Stimulated activated CD8-positive, alpha-beta memory T cell treated with anti-CD3 and anti-CD28 coated beads, Interleukin-2, amount 100 ng/mL, for 1 hour (primary cell): Measurements from ENCODE around the gene AGAP5.
"Not testable (repeated sequence)": the region's sequence is repeated elsewhere in the genome, so short reads cannot be mapped to it uniquely, and the experiment has no call there.

ENCODE experiments used
- DNase-seq, 2 donors: peaks; one replicate each; pipeline ENCODE4 v3.0.0-alpha.2; 2020; ENCODE audit warnings: low read depth in 2 of 2

Gene AGAP5

GRCh38 chr10:73697675-73698159 is at the start of gene AGAP5:
TSS of gene AGAP5 (minus strand) at chr10:73698109. CDS start at chr10:73697755, 354 bp downstream.
- DNase-seq: not testable (repeated sequence)

- no peak for DNase-seq
These were observed 48.8 kb upstream of the AGAP5 start for GRCh38 chr10:73746721-73747120.

GRCh38 chr10:73744664-73744975 is 46.7 kb upstream of the AGAP5 start:
- no peak for DNase-seq

- peak; percentile 86 to 93 for DNase-seq
These were observed 46.2 kb upstream of the AGAP5 start, which contains the start of gene SEC24C for GRCh38 chr10:73743905-73744663. TSS of gene SEC24C (plus strand) at chr10:73744372. CDS start at chr10:73746833, 2,461 bp downstream.

- no peak for DNase-seq
These were observed 45.5 kb upstream of the AGAP5 start for GRCh38 chr10:73743327-73743904.

- DNase-seq: no peak
These were observed 44.5 kb upstream of the AGAP5 start for GRCh38 chr10:73742454-73742734.

GRCh38 chr10:73740501-73741254 is 42.8 kb upstream of the AGAP5 start:
- DNase-seq: not testable (repeated sequence)

- DNase-seq: no peak
These were observed 36.9 kb upstream of the AGAP5 start for GRCh38 chr10:73734796-73735305.

- DNase-seq: no peak
These were observed 36.3 kb upstream of the AGAP5 start for GRCh38 chr10:73734028-73734720.

- no peak for DNase-seq
These were observed 35.2 kb upstream of the AGAP5 start for GRCh38 chr10:73732931-73733623.

- no peak for DNase-seq
These were observed 34.5 kb upstream of the AGAP5 start for GRCh38 chr10:73732426-73732825.

- no peak for DNase-seq
These were observed 33.9 kb upstream of the AGAP5 start for GRCh38 chr10:73731588-73732375.

GRCh38 chr10:73730153-73730906 is 32.4 kb upstream of the AGAP5 start:
- DNase-seq: peak; percentile 81 to 82

- DNase-seq: not testable (repeated sequence)
These were observed 31.9 kb upstream of the AGAP5 start for GRCh38 chr10:73729781-73730152.

- DNase-seq: no peak
These were observed 25.6 kb upstream of the AGAP5 start for GRCh38 chr10:73723516-73723915.

- not testable (repeated sequence) for DNase-seq
These were observed 22.7 kb upstream of the AGAP5 start for GRCh38 chr10:73720561-73720960.

- DNase-seq: no peak
These were observed 19.6 kb upstream of the AGAP5 start for GRCh38 chr10:73717556-73717955.

- no peak for DNase-seq
These were observed 18.3 kb upstream of the AGAP5 start for GRCh38 chr10:73716251-73716650.

GRCh38 chr10:73715179-73716156 is 17.6 kb upstream of the AGAP5 start:
- DNase-seq: not testable (repeated sequence)
